Neuronal stem cell (in vitro differentiated cells): ENCODE results near the gene KCNN3.

Experiments
- DNase-seq: peaks from one replicate; pipeline ENCODE4 v3.0.0-alpha.2; 2013; ENCODE audit warnings: low spot score
- H2AFZ ChIP-seq: one replicate; pipeline ENCODE4 v1.6.1; 2013; ENCODE audit warnings: mild to moderate bottlenecking, low read length, inconsistent platforms
- H2AK5ac ChIP-seq: 2 replicates; pipeline ENCODE4 v1.6.1; 2013; ENCODE audit warnings: low read depth, mild to moderate bottlenecking, inconsistent platforms, low read length, moderate library complexity, mixed read lengths
- H2BK120ac ChIP-seq: 2 replicates; pipeline ENCODE4 v1.6.1; 2013; ENCODE audit warnings: low read depth, mild to moderate bottlenecking, inconsistent platforms, low read length, moderate library complexity, mixed read lengths
- H2BK12ac ChIP-seq: one replicate; pipeline ENCODE4 v1.6.1; 2013; ENCODE audit warnings: low read length, inconsistent platforms
- H2BK15ac ChIP-seq: 2 replicates; pipeline ENCODE4 v1.6.1; 2013; ENCODE audit warnings: mild to moderate bottlenecking, low read length, inconsistent platforms, mixed read lengths
- H2BK5ac ChIP-seq: one replicate; pipeline ENCODE4 v1.6.1; 2013; ENCODE audit warnings: inconsistent platforms, mild to moderate bottlenecking, low read length, moderate library complexity
- H3K14ac ChIP-seq: one replicate; pipeline ENCODE4 v1.6.1; 2013; ENCODE audit warnings: low read length, inconsistent platforms
- H3K18ac ChIP-seq: 2 replicates; pipeline ENCODE4 v1.6.1; 2013; ENCODE audit warnings: low read length, inconsistent platforms
- H3K23ac ChIP-seq: 2 replicates; pipeline ENCODE4 v1.6.1; 2013; ENCODE audit warnings: low read depth, mild to moderate bottlenecking, mixed read lengths, low read length, inconsistent platforms; ENCODE audit not compliant: poor library complexity
- H3K27ac ChIP-seq: replicated peaks from 3 replicates; pipeline ENCODE4 v1.5.1; 2013; ENCODE audit warnings: low read length, inconsistent platforms
- H3K27me3 ChIP-seq, 3 experiments: 2 replicates each; pipeline ENCODE4 v1.6.1; 2013; ENCODE audit warnings: low read length in 3 of 3, mild to moderate bottlenecking in 2 of 3, inconsistent platforms in 1 of 3, low read depth in 1 of 3, mixed read lengths in 1 of 3, moderate library complexity in 1 of 3; ENCODE audit not compliant: control insufficient read depth in 3 of 3, insufficient read depth in 3 of 3
- H3K36me3 ChIP-seq, 2 donors: replicated peaks in 1 of 2; 2 replicates each; pipeline ENCODE4 v1.6.1; 2013; ENCODE audit warnings: low read length in 2 of 2; ENCODE audit not compliant: control insufficient read depth in 2 of 2, insufficient read depth in 2 of 2
- H3K4ac ChIP-seq: 2 replicates; pipeline ENCODE4 v1.6.1; 2013; ENCODE audit warnings: inconsistent platforms, mild to moderate bottlenecking, low read length, moderate library complexity
- H3K4me1 ChIP-seq, 2 donors: 1 replicate in 1 of 2; 2 replicates in 1 of 2; pipeline ENCODE4 v1.6.1; 2013; ENCODE audit warnings: low read length in 2 of 2, low read depth in 1 of 2; ENCODE audit not compliant: control insufficient read depth in 2 of 2, insufficient read depth in 1 of 2
- H3K4me2 ChIP-seq: one replicate; pipeline ENCODE4 v1.6.1; 2013; ENCODE audit warnings: mild to moderate bottlenecking, low read length, inconsistent platforms; ENCODE audit not compliant: insufficient read depth, poor library complexity, severe bottlenecking
- H3K4me3 ChIP-seq, 2 donors: 2 replicates each; pipeline ENCODE4 v1.5.1; 2013; ENCODE audit warnings: low read length in 2 of 2, mild to moderate bottlenecking in 2 of 2, inconsistent platforms in 1 of 2, moderate library complexity in 1 of 2
- H3K79me1 ChIP-seq: one replicate; pipeline ENCODE4 v1.6.1; 2013; ENCODE audit warnings: low read depth, mild to moderate bottlenecking, inconsistent platforms, low read length, moderate library complexity
- H3K9ac ChIP-seq: one replicate; pipeline ENCODE4 v1.6.1; 2013; ENCODE audit warnings: mild to moderate bottlenecking, low read depth, low read length, inconsistent platforms; ENCODE audit not compliant: poor library complexity
- H3K9me3 ChIP-seq, 2 donors: replicated peaks in 1 of 2; 2 replicates each; pipeline versions ENCODE3 to v1.6.1; 2013; ENCODE audit warnings: low read length in 2 of 2, mild to moderate bottlenecking in 2 of 2, inconsistent platforms in 1 of 2, low read depth in 1 of 2, mixed read lengths in 1 of 2, moderate library complexity in 1 of 2; ENCODE audit not compliant: control insufficient read depth in 2 of 2, insufficient read depth in 1 of 2
- H4K8ac ChIP-seq: one replicate; pipeline ENCODE4 v1.6.1; 2013; ENCODE audit warnings: low read depth, mild to moderate bottlenecking, inconsistent platforms, low read length, moderate library complexity
- H4K91ac ChIP-seq: one replicate; pipeline ENCODE4 v1.6.1; 2013; ENCODE audit warnings: low read length, low read depth, mild to moderate bottlenecking, inconsistent platforms; ENCODE audit not compliant: poor library complexity
- WGBS, 2 donors: extraction: QIAGEN DNeasy Blood & Tissue Kit; methylation state at CpG; one replicate each; pipeline ENCODE4 v1.1.7; 2013; ENCODE audit warnings: missing lambda C conversion rate in 2 of 2, mixed read lengths in 1 of 2; ENCODE audit not compliant: insufficient read length in 2 of 2, insufficient replicate concordance in 1 of 2; ENCODE audit errors: extremely low coverage in 2 of 2; 5-methylcytosine and 5-hydroxymethylcytosine counted together

The KCNN3 gene

DNA sequence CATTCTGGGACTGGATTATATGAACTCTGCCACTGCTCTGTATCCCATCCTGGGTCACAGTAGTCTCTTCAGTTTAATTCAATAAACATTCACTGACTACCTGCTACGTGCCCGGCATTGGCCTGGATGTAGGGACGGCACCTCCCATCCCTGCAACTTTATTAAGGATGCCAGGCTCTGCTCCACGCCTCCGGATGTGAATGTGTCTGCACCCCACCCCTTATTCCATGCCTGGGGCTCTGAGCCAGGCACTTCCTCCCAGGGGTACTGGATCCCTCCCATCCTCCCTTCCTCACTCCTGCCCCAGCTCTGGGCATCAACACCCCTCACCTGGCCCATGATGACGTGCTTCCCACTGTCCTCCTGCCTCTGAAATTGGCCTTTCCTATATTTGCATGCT, 53.7 kb downstream of the KCNN3 start:
- no peaks in the 10 kb centered on the region for H3K27me3 ChIP-seq
- WGBS, 2 donors, result no CpG with 5 or more reads among the region's 6 CpGs
- H2AFZ ChIP-seq, result no peak overlapping the region

DNA sequence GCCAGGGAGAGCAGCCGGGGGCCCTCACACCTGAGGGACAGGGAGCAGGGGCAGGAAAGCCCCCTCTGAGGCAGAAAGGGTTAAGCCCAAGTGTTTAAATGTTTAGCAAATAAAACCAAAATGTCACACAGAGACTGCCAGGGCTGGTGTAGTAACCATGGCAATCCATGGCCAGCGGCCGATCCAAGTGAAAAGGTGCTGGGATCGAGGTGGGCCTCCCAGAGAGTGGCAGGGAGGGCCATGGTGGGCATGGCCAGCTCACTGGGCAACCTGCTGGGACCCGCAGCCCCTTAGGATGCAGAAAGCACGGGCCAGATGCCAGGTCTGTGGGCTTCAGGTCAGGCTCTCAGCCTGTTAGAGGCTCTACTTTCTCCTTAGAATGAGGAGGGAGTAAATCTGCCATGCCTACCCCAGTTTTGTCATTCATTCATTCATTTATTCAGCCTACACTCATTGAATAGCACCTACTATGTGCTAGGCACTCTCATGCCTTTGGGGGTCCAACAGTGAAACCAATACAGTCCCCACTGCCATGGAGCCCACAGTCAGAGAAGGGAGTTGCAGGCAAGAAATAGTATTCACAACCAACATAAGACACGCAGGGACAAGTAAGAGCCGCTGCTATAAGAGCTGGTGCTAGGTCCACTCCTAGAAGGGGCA, 56.1 kb downstream of the KCNN3 start:
- Histone ChIP-seq H3K79me1 (no peaks in the 10 kb centered on the region), H2BK15ac (no peak overlapping the region), H2BK5ac (no peak overlapping the region), H3K18ac (peak overlapping the region; percentile 24), H3K4me1 (peaks cover 17 to 25% of the 10 kb centered on the region in 2 donors), H4K8ac (no peak overlapping the region), H4K91ac (no peak overlapping the region), H2AK5ac (peak overlapping the region; percentile 58), H3K9ac (no peak overlapping the region), H3K4me2 (no peak overlapping the region), H2BK120ac (no peak overlapping the region), H3K4me3 (no peak overlapping the region), H3K27me3 (no peaks in the 10 kb centered on the region), H3K4ac (no peak overlapping the region), H2AFZ (peak overlapping the region; percentile 46), H3K9me3 (no peaks in the 10 kb centered on the region), H3K27ac (no peak overlapping the region), H3K36me3 (no peaks in the 10 kb centered on the region), H3K14ac (no peak overlapping the region), H3K23ac (no peak overlapping the region), H2BK12ac (no peak overlapping the region)
- no CpG with 5 or more reads among the region's 8 CpGs for WGBS, 2 donors
- no peak for DNase-seq

More for the DNA sequence above, 53.7 kb downstream of the KCNN3 start:
- Histone ChIP-seq H2BK5ac (no peak overlapping the region), H4K91ac (no peak overlapping the region), H3K4me2 (no peak overlapping the region), H4K8ac (no peak overlapping the region), H3K27ac (no peak overlapping the region), H2BK12ac (no peak overlapping the region), H3K18ac (no peak overlapping the region), H3K4me1 (peaks cover 17 to 19% of the 10 kb centered on the region in 2 donors), H2BK15ac (no peak overlapping the region), H2BK120ac (no peak overlapping the region), H3K9me3 (no peaks in the 10 kb centered on the region), H3K9ac (no peak overlapping the region), H3K4ac (no peak overlapping the region), H3K36me3 (no peaks in the 10 kb centered on the region), H3K14ac (no peak overlapping the region), H3K23ac (no peak overlapping the region), H3K79me1 (no peaks in the 10 kb centered on the region), H3K4me3 (no peak overlapping the region), H2AK5ac (no peak overlapping the region)
- no peak for DNase-seq

DNA sequence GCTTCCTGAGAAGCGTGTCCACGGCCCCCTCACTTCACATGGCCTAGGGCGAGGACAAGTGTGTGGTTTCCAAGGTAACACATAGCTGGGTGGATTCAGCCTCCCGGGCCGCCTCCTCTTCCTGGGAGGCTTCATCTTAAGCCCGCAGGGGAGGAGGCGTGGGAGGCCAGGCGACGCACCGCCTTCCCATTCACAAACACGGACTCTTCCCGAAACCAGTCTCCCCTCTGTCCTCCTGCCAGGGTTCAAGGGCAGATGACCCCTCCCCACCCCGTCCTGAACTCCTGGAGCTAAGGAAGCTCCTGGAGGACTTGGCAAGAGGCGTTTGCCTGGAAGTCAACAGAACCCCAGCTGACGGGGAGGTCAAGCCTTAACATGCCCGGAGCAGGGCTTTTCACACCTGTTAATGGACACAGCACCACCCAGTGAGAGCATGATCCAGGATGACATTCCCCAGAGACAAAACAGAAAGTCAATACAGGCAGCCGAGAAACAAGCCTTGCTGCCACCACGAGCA, 56.7 kb downstream of the KCNN3 start:
- H3K4me1 ChIP-seq, result peaks cover 19 to 25% of the 10 kb centered on the region in 2 donors
- peak; percentile 14 for DNase-seq
- H3K9ac ChIP-seq, result peak overlapping the region; percentile 34
- H3K14ac ChIP-seq, result no peak overlapping the region
- H2AK5ac ChIP-seq, result peak overlapping the region; percentile 58
- H2BK120ac ChIP-seq, result no peak overlapping the region
- H2BK5ac ChIP-seq, result no peak overlapping the region
- no peaks in the 10 kb centered on the region for H3K79me1 ChIP-seq
- no peaks in the 10 kb centered on the region for H3K27me3 ChIP-seq
- peak overlapping the region; percentile 19 for H3K4me2 ChIP-seq
- no peak overlapping the region for H4K91ac ChIP-seq
- no peak overlapping the region for H2BK12ac ChIP-seq
- peaks cover 0 to 1% of the 10 kb centered on the region in 2 donors for H3K9me3 ChIP-seq
- no CpG with 5 or more reads among the region's 18 CpGs for WGBS, 2 donors
- no peak overlapping the region for H3K4me3 ChIP-seq
- no peak overlapping the region for H2BK15ac ChIP-seq
- H3K36me3 ChIP-seq, result no peaks in the 10 kb centered on the region
- H3K27ac ChIP-seq, result no peak overlapping the region
- no peak overlapping the region for H3K4ac ChIP-seq
- H2AFZ ChIP-seq, result peak overlapping the region; percentile 46
- peak overlapping the region; percentile 58 for H3K18ac ChIP-seq
- H3K23ac ChIP-seq, result no peak overlapping the region
- H4K8ac ChIP-seq, result no peak overlapping the region

DNA sequence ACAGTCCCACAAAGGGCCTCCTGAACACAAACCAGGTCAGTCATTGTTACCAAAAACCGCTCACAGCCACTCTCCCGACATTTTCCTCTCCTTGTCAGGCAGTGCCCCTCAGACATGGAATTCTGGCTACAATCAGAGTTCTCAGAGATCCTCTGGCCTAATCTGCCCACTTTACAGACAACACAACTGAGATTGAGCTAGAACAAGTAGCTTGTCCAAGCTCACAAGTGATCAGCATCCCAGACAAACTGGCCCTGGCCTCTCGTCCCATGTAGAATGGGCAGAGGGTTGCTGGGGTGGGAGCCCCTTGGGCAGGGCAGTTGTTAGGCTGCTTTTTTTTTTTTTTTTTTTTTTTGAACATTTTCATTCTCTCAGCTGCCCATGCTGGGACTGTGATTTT, 57.2 kb downstream of the KCNN3 start:
- H3K36me3 ChIP-seq, result no peaks in the 10 kb centered on the region
- H2BK5ac ChIP-seq, result no peak overlapping the region
- no peaks in the 10 kb centered on the region for H3K27me3 ChIP-seq
- H3K4ac ChIP-seq, result no peak overlapping the region
- H3K14ac ChIP-seq, result no peak overlapping the region
- peaks cover 0 to 3% of the 10 kb centered on the region in 2 donors for H3K9me3 ChIP-seq
- H2BK12ac ChIP-seq, result no peak overlapping the region
- no peak overlapping the region for H3K27ac ChIP-seq
- H3K4me3 ChIP-seq, result no peak overlapping the region
- H2BK15ac ChIP-seq, result no peak overlapping the region
- H4K8ac ChIP-seq, result no peak overlapping the region
- H4K91ac ChIP-seq, result no peak overlapping the region
- H3K4me1 ChIP-seq, result peaks cover 21 to 25% of the 10 kb centered on the region in 2 donors
- H2BK120ac ChIP-seq, result no peak overlapping the region
- no peaks in the 10 kb centered on the region for H3K79me1 ChIP-seq
- no peak overlapping the region for H3K9ac ChIP-seq
- peak; percentile 4 for DNase-seq
- no CpG with 5 or more reads among the region's 3 CpGs for WGBS, 2 donors
- H2AFZ ChIP-seq, result no peak overlapping the region
- H3K4me2 ChIP-seq, result no peak overlapping the region
- H3K18ac ChIP-seq, result no peak overlapping the region
- H2AK5ac ChIP-seq, result peak overlapping the region; percentile 4
- no peak overlapping the region for H3K23ac ChIP-seq
